Keratinocyte (primary cell): ENCODE results near the gene PREB.
"Not testable (repeated sequence)": the region's sequence is repeated elsewhere in the genome, so short reads cannot be mapped to it uniquely, and the experiment has no call there.

Experiments used
- EZH2 ChIP-seq: IDR thresholded peaks from one replicate; pipeline ENCODE4 v1.6.1; 2012; ENCODE audit warnings: inconsistent platforms, mild to moderate bottlenecking, low read length, moderate library complexity
- TF ChIP-seq, protein P1 (sequence below), 3 experiments: IDR thresholded peaks in 1 of 3; conservative IDR thresholded peaks in 1 of 3; optimal IDR thresholded peaks in 1 of 3; 2 replicates in 2 of 3; 3 replicates in 1 of 3; pipeline versions ENCODE3 to v1.5.1; 2011; ENCODE audit warnings: low read length in 3 of 3, mild to moderate bottlenecking in 3 of 3, moderate library complexity in 2 of 3, control low read depth in 1 of 3, inconsistent platforms in 1 of 3; ENCODE audit not compliant: insufficient read depth in 2 of 3; ENCODE audit errors: extremely low read depth in 1 of 3

DNA sequence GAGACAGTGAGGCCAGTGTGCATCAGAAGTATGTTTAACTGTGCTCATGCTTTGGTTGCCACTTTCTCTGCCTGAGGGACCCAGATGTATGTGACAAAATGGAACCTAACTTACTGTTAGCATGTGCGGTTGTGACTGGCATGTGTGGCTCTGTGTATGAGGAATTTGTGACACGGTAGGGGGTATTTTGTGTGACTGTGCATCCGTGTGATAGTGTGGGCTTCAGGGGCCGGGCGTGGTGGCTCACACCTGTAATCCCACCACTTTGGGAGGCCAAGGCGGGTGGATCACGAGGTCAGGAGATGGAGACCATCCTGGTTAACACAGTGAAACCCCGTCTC is 15.1 kb downstream of the PREB start:
- not testable (repeated sequence) for TF ChIP-seq EZH2
- TF ChIP-seq, protein P1, sequence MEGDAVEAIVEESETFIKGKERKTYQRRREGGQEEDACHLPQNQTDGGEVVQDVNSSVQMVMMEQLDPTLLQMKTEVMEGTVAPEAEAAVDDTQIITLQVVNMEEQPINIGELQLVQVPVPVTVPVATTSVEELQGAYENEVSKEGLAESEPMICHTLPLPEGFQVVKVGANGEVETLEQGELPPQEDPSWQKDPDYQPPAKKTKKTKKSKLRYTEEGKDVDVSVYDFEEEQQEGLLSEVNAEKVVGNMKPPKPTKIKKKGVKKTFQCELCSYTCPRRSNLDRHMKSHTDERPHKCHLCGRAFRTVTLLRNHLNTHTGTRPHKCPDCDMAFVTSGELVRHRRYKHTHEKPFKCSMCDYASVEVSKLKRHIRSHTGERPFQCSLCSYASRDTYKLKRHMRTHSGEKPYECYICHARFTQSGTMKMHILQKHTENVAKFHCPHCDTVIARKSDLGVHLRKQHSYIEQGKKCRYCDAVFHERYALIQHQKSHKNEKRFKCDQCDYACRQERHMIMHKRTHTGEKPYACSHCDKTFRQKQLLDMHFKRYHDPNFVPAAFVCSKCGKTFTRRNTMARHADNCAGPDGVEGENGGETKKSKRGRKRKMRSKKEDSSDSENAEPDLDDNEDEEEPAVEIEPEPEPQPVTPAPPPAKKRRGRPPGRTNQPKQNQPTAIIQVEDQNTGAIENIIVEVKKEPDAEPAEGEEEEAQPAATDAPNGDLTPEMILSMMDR (optimal IDR thresholded peaks at IDR 0.05 in 1 of 3, IDR thresholded peaks at IDR 0.05 in 1 of 3, conservative IDR thresholded peaks at IDR 0.05 in 1 of 3; ENCODE audit: extremely low read depth in 1 of 3, insufficient read depth in 2 of 3, low read length in 3 of 3) = not testable (repeated sequence)
